HG03045 (cell line): ENCODE data around the gene SETMAR.

Experiments used
- ATAC-seq: cut with Tn5 transposase; IDR thresholded peaks from one replicate; pipeline ENCODE4 v1.9.1; 2021; ENCODE audit warnings: mild to moderate bottlenecking, moderate library complexity; ENCODE audit not compliant: unreplicated experiment

The SETMAR gene

GRCh38 chr3:4351164-4351855 is 48.1 kb downstream of the SETMAR start:
- no peak for ATAC-seq

GRCh38 chr3:4351872-4352271 is 48.7 kb downstream of the SETMAR start:
- ATAC-seq, result no peak

- ATAC-seq, result no peak
Measured at GRCh38 chr3:4355401-4356219, 52.4 kb downstream of the SETMAR start.

GRCh38 chr3:4356220-4356540 is 53.0 kb downstream of the SETMAR start:
- no peak for ATAC-seq

- no peak for ATAC-seq
Measured at GRCh38 chr3:4356546-4357410, 53.6 kb downstream of the SETMAR start.

- ATAC-seq, result no peak
Measured at GRCh38 chr3:4358273-4358672, 55.1 kb downstream of the SETMAR start.

- no peak for ATAC-seq
Measured at GRCh38 chr3:4359805-4360502, 56.8 kb downstream of the SETMAR start.

- ATAC-seq, result no peak
Measured at GRCh38 chr3:4360817-4361216, 57.6 kb downstream of the SETMAR start.

- no peak for ATAC-seq
Measured at GRCh38 chr3:4362523-4362922, 59.4 kb downstream of the SETMAR start.
